Esophagus muscularis mucosa (tissue), 4 donors: ENCODE data around the gene DNER. TPM values are rescaled to one million over a fixed set of nuclear protein-coding genes. Genes with fewer than 3 reads are reported as not detected.

Experiments
- DNase-seq: peaks from one replicate; pipeline ENCODE4 v3.0.0-alpha.2; 2017; ENCODE audit errors: extremely low spot score
- H3K27ac ChIP-seq, 4 donors: fragments of 200-600 bp; sonication (generic); replicated peaks in 1 of 4; 1 replicate in 3 of 4; 2 replicates in 1 of 4; pipeline ENCODE4 v1.5.1; 2016 to 2019; ENCODE audit warnings: mild to moderate bottlenecking in 1 of 4
- H3K27me3 ChIP-seq, 4 donors: fragments of 200-600 bp; sonication (generic); one replicate each; pipeline versions ENCODE4 v1.5.1 to v1.6.0; 2016 to 2019
- H3K36me3 ChIP-seq, 4 donors: fragments of 200-600 bp; sonication (generic); one replicate each; pipeline ENCODE4 v1.5.1; 2016 to 2019
- H3K4me1 ChIP-seq, 4 donors: fragments of 200-600 bp; sonication (generic); one replicate each; pipeline ENCODE4 v1.5.1; 2016 to 2019
- H3K4me3 ChIP-seq, 4 donors: fragments of 200-600 bp; sonication (generic); 1 replicate in 2 of 4; 2 replicates in 2 of 4; pipeline ENCODE4 v1.5.1; 2016 to 2019; ENCODE audit warnings: mild to moderate bottlenecking in 4 of 4, moderate library complexity in 1 of 4
- H3K9me3 ChIP-seq, 4 donors: fragments of 200-600 bp; sonication (generic); 1 replicate in 3 of 4; 2 replicates in 1 of 4; pipeline ENCODE4 v1.5.1; 2016 to 2019
- EP300 ChIP-seq: sonication (generic); formaldehyde crosslinking; IDR thresholded peaks from one replicate; pipeline ENCODE4 v1.6.1; 2017; ENCODE audit warnings: antibody characterized with exemption
- POLR2A ChIP-seq: fragments of 450-650 bp; IDR thresholded peaks from one replicate; pipeline ENCODE4 v1.6.1; 2017; ENCODE audit warnings: antibody characterized with exemption, moderate library complexity, mild to moderate bottlenecking, low read depth
- POLR2AphosphoS5 ChIP-seq, 2 donors: sonication (generic); formaldehyde crosslinking; IDR thresholded peaks; one replicate each; pipeline ENCODE4 v1.6.1; 2017; ENCODE audit warnings: antibody characterized with exemption in 2 of 2
- WGBS: methylation state at CpG from one replicate; pipeline ENCODE4 v1.1.5; 2018; 5-methylcytosine and 5-hydroxymethylcytosine counted together
- intact Hi-C: fragments of 100-400 bp; cut with DNase I; formaldehyde crosslinking; loops from one replicate; pipeline ENCODE4 v1.15.1; 2023
- total RNA-seq, 4 donors: library from RNA; depleted of rRNA; stranded (reverse); fragments of >200 nt; gene quantifications; one replicate each; pipeline versions ENCODE4 v1.1.0 to v1.2.1, GENCODE V29; 2016
- TF ChIP-seq, protein P1 (sequence below), 3 experiments: fragments of 200-600 bp in 2 of 3; fragments of 450-650 bp in 1 of 3; sonication (generic) in 2 of 3; IDR thresholded peaks; one replicate each; pipeline ENCODE4 v1.5.1; 2017 to 2019; ENCODE audit warnings: antibody characterized with exemption in 3 of 3, mild to moderate bottlenecking in 2 of 3, moderate library complexity in 1 of 3

The DNER gene
- total RNA-seq, 4 donors from 2014 or later: 2.9 to 5.3 (median 4.6) TPM

DNA sequence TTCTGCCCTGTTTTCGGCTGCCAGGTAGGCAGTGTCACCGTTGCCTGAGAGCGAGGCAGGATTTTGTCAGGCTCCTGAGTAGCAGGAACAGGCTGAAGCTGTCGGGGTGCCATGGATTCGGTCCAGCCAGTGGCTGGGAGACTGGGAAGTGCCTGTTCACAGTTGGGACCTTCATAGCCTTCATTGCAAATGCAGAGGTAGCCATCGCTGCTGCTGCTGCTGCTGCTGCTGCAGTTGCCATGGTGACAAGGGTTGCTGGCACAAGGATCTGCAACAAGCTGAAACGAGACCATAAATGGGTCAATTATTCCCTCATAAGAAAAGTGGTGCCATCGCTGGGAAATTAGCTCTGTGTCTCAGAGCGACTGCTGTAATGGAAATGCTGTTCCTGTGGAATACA lies 122.7 kb downstream of the DNER start:
- intact Hi-C loops: no loop called here
- peaks cover 0 to 7% (median 0%) of the 10 kb centered on the region in 4 donors for H3K27me3 ChIP-seq
- no peaks in the 10 kb centered on the region for H3K36me3 ChIP-seq
- TF ChIP-seq, protein P1, sequence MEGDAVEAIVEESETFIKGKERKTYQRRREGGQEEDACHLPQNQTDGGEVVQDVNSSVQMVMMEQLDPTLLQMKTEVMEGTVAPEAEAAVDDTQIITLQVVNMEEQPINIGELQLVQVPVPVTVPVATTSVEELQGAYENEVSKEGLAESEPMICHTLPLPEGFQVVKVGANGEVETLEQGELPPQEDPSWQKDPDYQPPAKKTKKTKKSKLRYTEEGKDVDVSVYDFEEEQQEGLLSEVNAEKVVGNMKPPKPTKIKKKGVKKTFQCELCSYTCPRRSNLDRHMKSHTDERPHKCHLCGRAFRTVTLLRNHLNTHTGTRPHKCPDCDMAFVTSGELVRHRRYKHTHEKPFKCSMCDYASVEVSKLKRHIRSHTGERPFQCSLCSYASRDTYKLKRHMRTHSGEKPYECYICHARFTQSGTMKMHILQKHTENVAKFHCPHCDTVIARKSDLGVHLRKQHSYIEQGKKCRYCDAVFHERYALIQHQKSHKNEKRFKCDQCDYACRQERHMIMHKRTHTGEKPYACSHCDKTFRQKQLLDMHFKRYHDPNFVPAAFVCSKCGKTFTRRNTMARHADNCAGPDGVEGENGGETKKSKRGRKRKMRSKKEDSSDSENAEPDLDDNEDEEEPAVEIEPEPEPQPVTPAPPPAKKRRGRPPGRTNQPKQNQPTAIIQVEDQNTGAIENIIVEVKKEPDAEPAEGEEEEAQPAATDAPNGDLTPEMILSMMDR (IDR thresholded peaks at IDR 0.05): no peak
- TF ChIP-seq POLR2A: no peak
- no peak for TF ChIP-seq EP300
- TF ChIP-seq POLR2AphosphoS5 (IDR thresholded peaks at IDR 0.05): no peak
- H3K9me3 ChIP-seq: no peaks in the 10 kb centered on the region
- no peak overlapping the region for H3K4me3 ChIP-seq
- peaks cover 0 to 8% (median 4%) of the 10 kb centered on the region in 4 donors for H3K4me1 ChIP-seq
- DNase-seq: no peak
- 75% methylated on average over 8 of the region's 9 CpGs for WGBS
- H3K27ac ChIP-seq: no peak overlapping the region

DNA sequence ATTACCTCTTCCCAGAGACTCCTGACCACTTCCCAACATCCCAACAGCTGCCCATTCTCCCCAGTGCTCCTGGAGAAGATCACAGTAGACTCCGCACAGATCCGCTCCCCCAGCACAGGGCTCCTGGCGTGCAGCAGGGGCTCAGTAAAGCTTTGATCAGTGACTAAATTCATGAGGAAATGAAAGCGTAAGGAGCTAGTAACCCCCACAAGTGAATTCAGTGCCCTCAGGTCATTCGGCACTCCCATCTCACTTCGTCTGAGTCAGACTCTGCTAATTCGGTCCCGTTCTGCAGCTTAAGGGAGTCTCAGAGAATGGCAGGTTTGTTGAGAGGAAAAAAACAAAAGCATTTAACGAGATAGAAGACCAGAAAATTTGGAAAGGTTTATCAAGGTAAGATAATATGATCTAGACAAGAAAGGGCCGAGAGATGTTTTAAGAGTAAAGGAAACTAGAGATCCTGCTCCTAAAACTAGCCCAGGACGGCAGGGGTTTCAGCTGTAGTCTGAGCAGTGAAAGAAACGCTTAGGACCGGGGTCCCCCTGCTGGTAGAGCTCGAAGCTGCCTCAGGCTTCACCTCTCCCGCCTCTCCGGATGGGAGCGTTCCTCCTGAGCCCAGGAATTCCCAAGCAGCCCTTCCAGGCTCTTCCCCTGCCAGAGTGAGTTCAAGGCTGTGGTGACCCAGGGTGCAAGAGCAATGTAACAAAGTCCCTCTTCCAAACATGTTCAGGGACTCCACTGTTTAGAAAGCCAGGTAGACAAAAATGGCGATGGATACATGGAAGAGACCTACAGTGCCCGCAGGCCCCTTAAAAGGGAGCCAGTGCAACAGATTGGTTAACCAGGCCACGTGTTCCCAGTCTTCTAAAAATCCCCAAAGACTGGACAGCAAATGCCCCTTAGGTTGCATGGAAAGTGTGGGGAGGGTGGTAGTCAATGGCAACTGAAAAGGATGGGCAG lies 127.3 kb downstream of the DNER start:
- peaks cover 0 to 9% (median 4%) of the 10 kb centered on the region in 4 donors for H3K4me1 ChIP-seq
- no peaks in the 10 kb centered on the region for H3K36me3 ChIP-seq
- H3K4me3 ChIP-seq: peak overlapping the region; percentile 28 to 38 (median 34)
- WGBS: 24% methylated on average over 20 of the region's 20 CpGs
- TF ChIP-seq POLR2AphosphoS5 (IDR thresholded peaks at IDR 0.05): no peak
- TF ChIP-seq, protein P1 (IDR thresholded peaks at IDR 0.05): peak; percentile 64 to 78 (median 70)
- intact Hi-C loops: loop anchor here (2.0 kb wide), 1 partner anchor 154 kb away; no protein-coding TSS in a partner anchor
- H3K27me3 ChIP-seq: peaks cover 0 to 7% (median 0%) of the 10 kb centered on the region in 4 donors
- H3K27ac ChIP-seq: peak overlapping the region in 1 of 4 donors; percentile 17
- H3K9me3 ChIP-seq: no peaks in the 10 kb centered on the region
- peak; percentile 93 for DNase-seq

DNA sequence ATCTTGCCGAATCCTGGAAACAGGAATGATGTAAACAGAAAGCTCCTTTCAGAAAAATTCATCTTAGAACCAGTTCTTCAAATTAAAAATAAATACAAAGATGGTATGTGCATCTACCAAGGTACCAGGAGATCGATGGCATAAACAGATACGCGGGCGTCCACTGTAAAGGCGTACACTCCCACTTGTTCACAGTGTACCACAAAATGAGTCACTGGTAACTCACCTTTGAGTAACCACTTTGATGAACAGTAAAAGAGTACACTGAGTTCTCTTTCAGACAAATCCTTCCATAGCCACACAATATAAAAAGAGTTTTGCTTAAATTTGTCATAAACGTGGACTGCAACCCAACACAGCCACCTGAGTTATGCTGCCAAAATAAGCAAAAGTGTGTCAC lies 128.3 kb downstream of the DNER start:
- no peak overlapping the region for H3K27ac ChIP-seq
- DNase-seq: no peak
- intact Hi-C loops: loop anchor here (2.0 kb wide), 1 partner anchor 153 kb away; no protein-coding TSS in a partner anchor
- 84% methylated on average over 7 of the region's 7 CpGs for WGBS
- H3K4me1 ChIP-seq: peaks cover 0 to 9% (median 4%) of the 10 kb centered on the region in 4 donors
- no peak for TF ChIP-seq POLR2A
- no peak for TF ChIP-seq EP300
- TF ChIP-seq, protein P1 (IDR thresholded peaks at IDR 0.05): no peak
- TF ChIP-seq POLR2AphosphoS5 (IDR thresholded peaks at IDR 0.05): no peak
- peaks cover 0 to 7% (median 0%) of the 10 kb centered on the region in 4 donors for H3K27me3 ChIP-seq
- H3K9me3 ChIP-seq: no peaks in the 10 kb centered on the region
- H3K36me3 ChIP-seq: no peaks in the 10 kb centered on the region
- H3K4me3 ChIP-seq: no peak overlapping the region

DNA sequence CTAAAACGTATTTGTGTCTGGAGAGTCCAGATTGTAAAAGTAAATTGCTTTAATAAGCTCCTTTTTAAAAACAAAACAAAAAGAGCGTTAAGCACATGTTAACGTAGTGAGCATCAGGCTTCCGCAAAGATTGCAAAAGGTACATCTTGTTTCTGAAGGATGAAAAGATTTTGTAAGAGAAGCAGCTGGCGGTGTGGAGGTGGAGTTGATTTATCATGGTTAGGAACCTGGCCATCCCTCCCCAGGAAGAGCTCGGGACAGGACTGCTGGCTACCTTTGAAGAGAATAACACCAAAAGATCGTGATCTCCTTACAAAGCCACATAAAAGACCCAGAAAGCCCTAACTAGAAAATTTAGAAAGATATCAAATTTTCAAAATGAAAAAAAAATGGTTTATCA lies 132.2 kb downstream of the DNER start:
- Histone ChIP-seq H3K9me3 (no peaks in the 10 kb centered on the region), H3K4me1 (peaks cover 0 to 7% (median 3%) of the 10 kb centered on the region in 4 donors), H3K4me3 (no peak overlapping the region), H3K27me3 (peaks cover 0 to 2% (median 0%) of the 10 kb centered on the region in 4 donors), H3K27ac (no peak overlapping the region), H3K36me3 (no peaks in the 10 kb centered on the region)
- intact Hi-C loops: no loop called here
- TF ChIP-seq POLR2A: no peak
- no peak for TF ChIP-seq EP300
- no peak for TF ChIP-seq POLR2AphosphoS5 (IDR thresholded peaks at IDR 0.05)
- TF ChIP-seq, protein P1 (IDR thresholded peaks at IDR 0.05): no peak
- no peak for DNase-seq
- 83% methylated on average over 7 of the region's 7 CpGs for WGBS
